RWPE2 (cell line): Measurements from ENCODE around the gene GARIN5A.
A peak's percentile ranks its signal among the peaks of the same experiment; 100 is the strongest.

Experiments
- ATAC-seq: fragments of 200-7000 bp; cut with Tn5 transposase; 3 replicates; pipeline ENCODE4 v1.9.1; 2021; ENCODE audit warnings: low read depth
- DNase-seq: peaks from one replicate; pipeline ENCODE4 v3.0.0-alpha.2; 2020; ENCODE audit warnings: low spot score
- H3K27ac ChIP-seq: fragments of 450-650 bp; 2 replicates; pipeline ENCODE4 v1.5.1; 2017; ENCODE audit warnings: mild to moderate bottlenecking; ENCODE audit not compliant: poor library complexity, severe bottlenecking
- H3K27me3 ChIP-seq: fragments of 250-450 bp; sonication (Bioruptor Pico); 2 replicates; pipeline ENCODE4 v1.5.1; 2021; ENCODE audit warnings: mild to moderate bottlenecking, moderate library complexity; ENCODE audit not compliant: insufficient read depth, poor library complexity, severe bottlenecking
- H3K36me3 ChIP-seq: fragments of 250-450 bp; sonication (Bioruptor Pico); 2 replicates; pipeline ENCODE4 v1.5.1; 2020; ENCODE audit warnings: low read depth, mild to moderate bottlenecking, moderate library complexity
- H3K4me1 ChIP-seq: fragments of 250-450 bp; sonication (Bioruptor Pico); 2 replicates; pipeline ENCODE4 v1.5.1; 2021; ENCODE audit warnings: mild to moderate bottlenecking, moderate library complexity; ENCODE audit not compliant: insufficient read depth, poor library complexity, severe bottlenecking
- H3K4me3 ChIP-seq: fragments of 250-450 bp; sonication (Bioruptor Pico); 2 replicates; pipeline ENCODE4 v1.5.1; 2021; ENCODE audit warnings: mild to moderate bottlenecking, moderate library complexity; ENCODE audit not compliant: severe bottlenecking
- H3K9me3 ChIP-seq: fragments of 250-450 bp; sonication (Bioruptor Pico); 2 replicates; pipeline ENCODE4 v1.5.1; 2021; ENCODE audit warnings: mild to moderate bottlenecking, moderate library complexity; ENCODE audit not compliant: severe bottlenecking
- CTCF ChIP-seq: fragments of 450-650 bp; IDR thresholded peaks from one replicate; pipeline ENCODE4 v1.5.1; 2017; ENCODE audit warnings: mild to moderate bottlenecking, moderate library complexity; ENCODE audit not compliant: poor library complexity, severe bottlenecking

Gene GARIN5A

GRCh38 chr19:50433201-50434180 is 43.2 kb downstream of the GARIN5A start:
- Histone ChIP-seq H3K36me3 (no peaks in the 10 kb centered on the region), H3K4me3 (no peak overlapping the region), H3K27ac (no peak overlapping the region), H3K9me3 (no peaks in the 10 kb centered on the region), H3K27me3 (peaks cover 9% of the 10 kb centered on the region), H3K4me1 (no peaks in the 10 kb centered on the region)
- no peak for ATAC-seq
- no peak for TF ChIP-seq CTCF
- DNase-seq = no peak

GRCh38 chr19:50432221-50433028 is 44.2 kb downstream of the GARIN5A start, which contains the start of gene MYBPC2:
MYBPC2 (plus strand) TSS chr19:50432892; CDS start chr19:50432954, 62 bp downstream.
- no peaks in the 10 kb centered on the region for H3K4me1 ChIP-seq
- no peak for DNase-seq
- no peaks in the 10 kb centered on the region for H3K36me3 ChIP-seq
- H3K4me3 ChIP-seq = peak within 1 kb of the TSS; percentile 32
- TF ChIP-seq CTCF = no peak
- no peaks in the 10 kb centered on the region for H3K9me3 ChIP-seq
- peak; percentile 8; the same call in 2 of the 3 replicates for ATAC-seq
- no peak within 1 kb of the TSS for H3K27ac ChIP-seq
- peaks cover 9% of the 10 kb centered on the region for H3K27me3 ChIP-seq

- H3K4me1 ChIP-seq = no peaks in the 10 kb centered on the region
- ATAC-seq = peak; percentile 92
- no peak for DNase-seq
Measured at GRCh38 chr19:50431343-50432220, 45.1 kb downstream of the GARIN5A start.

GRCh38 chr19:50430888-50431342 is 45.7 kb downstream of the GARIN5A start:
- ATAC-seq (no peak), DNase-seq (no peak)
- Histone ChIP-seq H3K27me3 (peaks cover 9% of the 10 kb centered on the region), H3K36me3 (no peaks in the 10 kb centered on the region), H3K4me3 (no peak overlapping the region), H3K4me1 (no peaks in the 10 kb centered on the region), H3K27ac (no peak overlapping the region), H3K9me3 (no peaks in the 10 kb centered on the region)
- TF ChIP-seq CTCF = no peak

More at GRCh38 chr19:50431343-50432220, 45.1 kb downstream of the GARIN5A start:
- TF ChIP-seq CTCF = no peak
- Histone ChIP-seq H3K36me3 (no peaks in the 10 kb centered on the region), H3K27ac (no peak overlapping the region), H3K27me3 (peaks cover 9% of the 10 kb centered on the region), H3K9me3 (no peaks in the 10 kb centered on the region), H3K4me3 (peak overlapping the region; percentile 32)
